HG03103 (cell line): Measurements from ENCODE around the gene RIMS3.
"Not testable (repeated sequence)": the region's sequence is repeated elsewhere in the genome, so short reads cannot be mapped to it uniquely, and the experiment has no call there.

Experiments
- ATAC-seq: cut with Tn5 transposase; IDR thresholded peaks from one replicate; pipeline ENCODE4 v1.9.1; 2021; ENCODE audit warnings: low read depth; ENCODE audit not compliant: unreplicated experiment

The RIMS3 gene

DNA sequence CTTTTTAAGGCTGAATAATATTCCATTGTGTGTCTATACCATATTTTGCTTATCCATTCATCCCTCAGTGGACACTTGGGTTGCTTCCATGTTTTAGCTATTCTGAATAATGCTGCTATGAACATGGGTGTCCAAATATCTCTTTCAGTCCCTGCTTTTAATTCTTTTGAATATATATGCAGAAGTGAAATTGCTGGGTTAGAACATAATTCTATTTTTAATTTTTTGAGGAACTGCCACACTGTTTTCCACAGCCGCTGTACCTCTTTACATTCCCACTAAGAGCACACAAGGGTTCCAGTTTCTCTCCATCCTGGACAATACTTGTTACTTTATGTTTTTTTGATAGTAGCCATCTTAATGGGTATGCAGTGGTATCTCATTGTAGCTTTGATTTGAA is 65.6 kb downstream of the RIMS3 start:
- ATAC-seq: no peak

DNA sequence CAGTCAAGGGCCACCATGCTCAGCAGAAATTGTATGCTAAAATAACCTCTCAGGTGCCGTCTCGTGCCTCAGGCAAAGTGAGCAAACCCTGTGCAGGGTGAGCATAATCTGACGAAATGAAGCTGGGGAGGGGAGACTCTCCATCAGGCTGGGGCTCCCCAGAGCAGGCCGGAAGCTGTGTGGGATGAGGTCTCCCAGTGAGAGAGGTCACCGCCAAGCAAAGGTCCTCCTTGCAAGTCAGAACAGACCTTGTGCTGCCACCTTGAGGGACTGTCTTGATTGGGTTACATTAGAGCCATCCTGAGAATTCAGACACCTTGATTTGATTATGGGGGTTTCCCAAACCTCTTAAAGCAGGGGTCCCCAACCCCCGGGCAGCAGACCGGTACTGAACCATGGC is 69.9 kb downstream of the RIMS3 start:
- no peak for ATAC-seq

DNA sequence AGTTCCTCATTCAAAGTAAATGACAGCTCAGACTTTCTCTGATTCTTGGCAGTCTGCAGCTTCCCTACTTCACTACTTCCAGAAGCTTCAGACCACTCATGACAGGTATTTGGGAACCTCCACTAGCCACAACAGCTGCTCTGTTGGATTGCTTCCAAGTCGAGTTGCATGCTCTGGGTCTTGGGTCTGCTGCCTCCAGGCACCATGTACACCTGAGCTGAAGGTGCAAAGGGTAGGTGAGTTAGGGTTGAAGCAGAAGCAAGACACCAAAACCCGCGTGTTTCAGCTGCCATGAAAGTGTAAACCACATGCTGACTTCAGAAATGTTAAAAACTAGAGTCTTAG is 71.3 kb downstream of the RIMS3 start:
- no peak for ATAC-seq

DNA sequence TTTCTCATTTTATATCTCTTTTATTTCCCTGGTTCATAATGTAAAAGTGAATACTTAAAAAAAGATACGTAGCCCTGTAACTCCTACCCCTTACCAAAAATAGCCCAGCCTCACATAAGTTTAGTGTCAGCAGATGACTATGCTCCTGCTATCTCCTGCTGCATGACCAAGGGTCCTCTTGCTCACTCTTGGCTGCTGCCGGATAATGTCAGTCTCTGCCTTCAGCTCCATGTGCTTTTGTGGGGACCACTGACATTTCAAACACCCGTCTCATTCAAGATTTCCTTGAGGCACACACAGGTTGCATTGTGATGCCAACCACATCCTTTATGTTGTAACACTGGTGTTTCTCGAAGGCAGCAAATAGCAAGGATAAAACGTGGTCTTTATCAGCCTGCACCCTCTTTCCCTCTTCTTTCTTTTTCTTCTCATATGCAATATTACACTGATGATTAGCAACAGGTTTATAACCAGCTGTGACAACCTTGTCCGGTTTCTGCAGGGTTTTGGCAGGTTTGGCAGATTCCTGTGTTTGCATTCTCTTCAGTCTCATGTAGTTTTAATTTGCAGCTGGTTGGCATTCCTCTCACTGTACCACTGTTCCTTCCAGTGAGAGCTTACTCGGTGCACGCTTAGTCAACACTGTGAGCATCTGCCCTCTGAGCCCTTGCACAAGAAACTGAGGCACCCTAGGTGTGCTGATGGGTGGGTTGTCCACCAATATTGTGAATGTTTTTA is 71.9 kb downstream of the RIMS3 start:
- no peak for ATAC-seq

DNA sequence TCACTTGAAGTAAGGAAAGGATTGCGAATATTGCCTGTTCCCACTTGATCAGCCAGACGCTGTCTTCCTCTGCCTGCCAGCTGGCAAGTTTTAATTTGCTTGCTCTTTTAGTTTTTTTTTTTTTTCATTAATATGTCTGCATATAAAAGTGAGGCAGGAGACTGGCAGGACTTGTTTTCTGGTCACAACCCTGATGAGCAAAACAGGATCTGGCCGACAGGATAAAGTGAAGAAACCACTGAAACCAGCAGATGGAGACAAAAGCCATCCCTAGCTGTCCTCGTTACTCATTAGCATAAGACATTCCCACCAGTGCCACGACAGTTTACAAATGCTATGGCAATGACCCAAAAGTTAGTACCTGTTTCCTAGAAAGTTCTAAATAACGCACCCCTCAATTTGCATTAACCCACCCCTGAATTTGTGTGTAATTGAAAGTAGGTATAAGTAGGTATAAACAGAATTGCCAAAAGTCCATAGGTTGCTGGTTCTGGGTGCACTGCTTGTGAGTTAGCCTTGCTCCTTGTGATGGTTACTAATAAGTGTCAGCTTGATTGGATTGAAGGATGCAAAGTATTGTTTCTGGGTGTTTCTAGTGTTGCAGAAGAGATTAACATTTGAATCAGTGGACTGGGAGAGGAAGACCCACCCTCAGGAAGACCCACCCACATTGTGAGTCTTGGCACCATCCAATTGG is 73.2 kb downstream of the RIMS3 start:
- ATAC-seq: no peak

DNA sequence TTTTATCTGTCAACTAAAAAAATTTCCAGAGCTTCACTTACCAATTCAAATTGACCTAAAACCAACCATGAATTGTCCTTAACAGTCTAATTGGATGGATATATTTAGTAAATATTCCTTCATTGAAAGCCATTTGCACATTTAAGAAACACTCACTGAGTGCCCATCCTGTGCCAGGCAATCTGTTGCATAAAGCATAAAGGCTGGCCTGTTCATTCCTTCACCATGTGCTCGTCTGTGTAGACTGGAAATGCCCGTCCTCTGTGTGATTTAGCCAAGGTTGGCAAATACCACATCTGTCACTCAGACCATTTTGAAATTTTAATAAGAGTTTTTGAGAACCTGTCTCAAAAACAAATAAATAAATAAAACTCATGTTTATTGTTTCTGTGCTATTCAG is 76.9 kb downstream of the RIMS3 start:
- no peak for ATAC-seq

DNA sequence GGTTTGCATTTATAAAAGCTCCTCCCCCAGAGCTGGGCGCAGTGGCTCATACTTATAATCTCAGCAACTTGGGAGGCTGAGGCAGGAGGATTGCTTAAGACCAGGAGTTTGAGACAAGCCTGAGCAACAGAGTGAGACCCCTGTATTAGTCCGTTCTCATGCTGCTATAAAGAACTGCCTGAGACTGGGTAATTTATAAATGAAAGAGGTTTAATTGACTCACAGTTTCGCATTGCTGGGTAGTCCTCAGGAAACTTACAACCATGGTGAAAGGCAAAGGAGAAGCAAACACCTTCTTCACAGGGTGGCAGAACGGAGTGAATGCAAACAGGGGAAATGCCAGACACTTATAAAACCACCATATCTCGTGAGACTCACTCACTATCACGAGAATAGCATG is 81.5 kb downstream of the RIMS3 start:
- no peak for ATAC-seq

DNA sequence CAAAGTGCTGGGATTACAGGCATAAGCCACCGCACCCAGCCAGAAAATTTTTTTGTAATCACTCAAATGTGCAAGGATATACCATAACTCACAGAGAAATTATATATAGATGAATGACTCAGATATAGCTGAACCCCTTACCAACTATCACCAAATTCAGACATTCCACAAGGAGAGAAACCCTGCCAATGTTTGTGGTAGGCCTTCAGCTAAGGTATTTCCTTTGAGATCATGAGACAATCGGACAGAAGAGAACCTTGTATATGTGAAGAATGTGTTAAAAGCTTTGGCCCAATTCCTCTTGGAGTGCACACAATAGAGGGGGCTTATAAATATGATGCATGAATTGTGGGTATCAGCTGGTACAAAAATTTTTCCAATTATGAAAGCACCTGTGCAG is 83.4 kb downstream of the RIMS3 start:
- ATAC-seq: no peak

DNA sequence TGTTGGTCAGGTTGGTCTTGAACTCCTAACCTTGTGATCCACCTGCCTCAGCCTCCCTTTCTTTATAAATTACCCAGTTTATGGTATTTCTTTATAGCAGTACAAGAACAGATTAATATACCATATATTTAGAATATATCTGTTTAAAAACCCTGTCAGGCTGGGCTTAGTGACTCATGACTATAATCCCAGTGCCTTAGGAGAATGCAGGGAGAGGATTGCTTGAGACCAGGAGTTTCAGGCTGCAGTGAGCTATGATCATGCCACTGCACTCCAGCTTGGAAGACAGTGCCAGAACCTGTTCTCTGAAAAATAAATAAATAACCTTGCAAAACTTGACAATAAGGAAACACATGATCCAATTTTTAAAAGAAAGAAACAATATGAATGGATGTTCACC is 90.1 kb downstream of the RIMS3 start:
- no peak for ATAC-seq

DNA sequence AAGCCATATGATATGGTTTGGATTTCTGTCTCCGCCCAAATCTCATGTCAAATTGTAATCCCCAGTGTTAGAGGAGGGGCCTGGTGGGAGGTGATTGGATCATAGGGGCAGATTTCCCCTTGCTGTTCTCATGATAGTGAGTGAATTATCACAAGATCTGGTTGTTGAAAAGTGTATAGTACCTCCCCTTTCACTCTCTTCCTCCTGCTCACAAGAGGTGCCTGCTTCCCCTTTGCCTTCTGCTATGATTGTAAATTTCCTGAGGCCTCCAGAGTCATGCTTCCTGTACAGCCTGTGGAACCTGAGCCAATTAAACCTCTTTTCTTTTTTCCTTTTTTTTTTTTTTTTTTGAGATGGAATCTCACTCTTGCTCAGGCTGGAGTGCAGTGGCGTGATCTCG is 90.7 kb downstream of the RIMS3 start:
- ATAC-seq: not testable (repeated sequence)
